Skeletal muscle cell (primary cell): ENCODE results near the gene NAV2.
"Not testable (repeated sequence)": the region's sequence is repeated elsewhere in the genome, so short reads cannot be mapped to it uniquely, and the experiment has no call there.

Experiments
- DNase-seq: peaks from one replicate; pipeline ENCODE4 v3.0.0-alpha.2; 2010; ENCODE audit warnings: low read depth
- H3K4me3 ChIP-seq: 2 replicates; pipeline ENCODE4 v1.5.1; 2011; ENCODE audit warnings: low read depth, mild to moderate bottlenecking, control low read depth, low read length, moderate library complexity

Gene NAV2

DNA sequence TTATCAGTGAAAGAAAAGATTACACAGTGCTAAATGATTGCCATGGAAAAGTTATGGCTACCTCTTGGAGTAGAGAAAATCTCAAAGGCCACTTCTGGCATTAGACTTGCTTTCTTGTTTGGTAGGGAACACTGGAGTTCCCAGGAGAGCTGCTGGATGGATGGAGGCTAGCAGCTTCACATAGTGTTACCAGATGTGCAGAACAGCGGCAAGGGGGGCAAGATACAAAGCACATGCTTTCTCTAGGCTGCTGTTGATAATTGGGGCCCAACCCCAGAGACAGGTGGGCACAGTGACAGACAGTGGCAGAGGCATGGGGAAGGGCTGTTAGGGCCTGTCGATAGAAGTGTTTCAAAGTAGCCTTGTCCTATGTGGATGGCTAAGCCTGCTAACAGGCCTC, 352.8 kb downstream of the NAV2 start:
- H3K4me3 ChIP-seq = no peak overlapping the region
- DNase-seq = no peak

DNA sequence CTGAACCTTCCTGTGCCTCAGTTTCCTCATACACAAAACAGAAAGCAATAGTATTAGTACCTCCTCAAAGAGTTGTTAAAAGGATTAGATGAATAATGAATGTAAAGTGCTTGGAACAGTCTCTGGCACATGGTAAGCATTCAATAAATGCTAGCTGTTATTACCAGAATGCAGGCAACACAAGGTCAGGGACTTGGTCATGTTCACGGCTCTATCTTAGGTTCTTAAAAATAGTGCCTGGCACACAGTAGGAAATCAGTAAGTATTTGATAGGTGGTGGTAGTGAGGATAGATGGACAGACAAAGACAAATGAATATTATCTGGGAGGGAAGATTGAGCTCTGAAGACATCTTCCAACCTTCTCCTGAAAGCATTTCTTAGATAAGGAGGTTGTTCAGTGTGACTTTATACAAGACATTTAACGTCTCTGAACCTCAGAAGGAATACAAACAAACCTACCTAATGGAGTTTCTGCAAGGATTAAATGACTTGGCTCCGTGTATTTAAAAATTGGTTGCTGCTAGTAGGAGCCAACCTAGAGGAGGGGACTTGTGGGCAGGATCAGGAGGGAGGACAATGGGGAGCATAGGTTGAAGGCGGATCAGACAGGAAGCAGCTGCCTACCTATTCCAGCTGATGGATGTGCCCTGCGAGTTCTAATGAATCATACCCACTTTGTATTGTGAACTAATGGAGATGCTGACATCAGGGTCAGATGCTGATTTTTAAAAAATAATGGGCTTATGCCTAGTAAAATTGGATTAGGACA, 353.6 kb downstream of the NAV2 start:
- DNase-seq = no peak
- no peak overlapping the region for H3K4me3 ChIP-seq

DNA sequence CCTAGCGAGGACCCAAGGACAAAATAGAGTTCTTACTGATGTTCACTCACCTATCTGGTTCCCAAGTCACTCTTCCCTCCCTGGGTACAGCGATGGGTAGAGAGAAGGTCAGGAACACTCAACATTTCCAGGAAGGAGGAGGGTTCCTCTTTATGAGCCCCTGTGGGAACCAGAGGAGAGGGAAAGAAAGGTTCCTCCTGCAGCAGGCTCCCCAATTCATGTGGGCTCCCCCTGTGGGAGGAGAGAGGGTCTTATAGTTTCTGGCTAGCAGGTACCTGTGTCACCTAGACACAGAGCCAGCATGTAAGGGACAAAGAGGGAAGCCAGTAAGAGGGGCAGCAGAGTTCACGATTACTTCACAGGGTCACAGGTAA, 354.1 kb downstream of the NAV2 start:
- no peak overlapping the region for H3K4me3 ChIP-seq
- no peak for DNase-seq

DNA sequence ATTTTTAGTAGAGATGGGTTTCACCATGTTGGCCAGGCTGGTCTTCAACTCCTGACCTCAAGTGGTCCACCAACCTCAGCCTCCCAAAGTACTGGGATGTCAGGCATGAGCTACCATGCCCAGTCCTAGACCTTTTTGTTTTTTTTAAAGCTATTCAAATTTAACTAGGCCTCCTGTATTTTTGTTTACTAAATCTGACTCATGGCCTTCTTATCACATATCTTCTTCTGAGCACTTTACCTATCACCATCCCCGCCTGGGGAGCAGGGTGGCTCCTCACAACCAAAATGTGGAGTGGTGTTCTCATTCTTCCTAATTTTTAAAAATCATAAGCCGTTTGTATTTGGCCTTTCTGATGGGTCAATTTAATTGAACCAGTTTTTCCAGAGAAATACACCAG, 355.0 kb downstream of the NAV2 start:
- DNase-seq = no peak

DNA sequence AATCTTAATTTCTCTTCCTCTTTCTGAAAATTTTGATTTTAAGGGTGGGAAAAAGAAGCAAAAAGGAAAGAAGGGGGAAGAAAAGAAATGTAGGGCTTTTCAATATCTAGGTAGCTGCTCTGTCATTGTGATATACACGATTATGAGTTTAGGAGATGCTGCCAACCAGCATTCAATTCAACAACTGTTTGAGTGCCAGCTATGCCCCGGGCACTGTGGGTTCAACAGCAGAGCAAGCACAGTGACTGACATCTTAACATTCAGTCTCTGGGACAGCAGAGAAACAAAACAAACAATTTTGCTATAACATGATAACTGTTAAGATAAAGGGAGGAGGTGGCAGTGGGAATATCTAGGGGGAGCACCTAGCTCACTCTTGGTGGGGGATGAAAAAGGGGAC, 356.1 kb downstream of the NAV2 start:
- no peak overlapping the region for H3K4me3 ChIP-seq
- no peak for DNase-seq

More for the DNA sequence above, 355.0 kb downstream of the NAV2 start:
- no peak overlapping the region for H3K4me3 ChIP-seq

DNA sequence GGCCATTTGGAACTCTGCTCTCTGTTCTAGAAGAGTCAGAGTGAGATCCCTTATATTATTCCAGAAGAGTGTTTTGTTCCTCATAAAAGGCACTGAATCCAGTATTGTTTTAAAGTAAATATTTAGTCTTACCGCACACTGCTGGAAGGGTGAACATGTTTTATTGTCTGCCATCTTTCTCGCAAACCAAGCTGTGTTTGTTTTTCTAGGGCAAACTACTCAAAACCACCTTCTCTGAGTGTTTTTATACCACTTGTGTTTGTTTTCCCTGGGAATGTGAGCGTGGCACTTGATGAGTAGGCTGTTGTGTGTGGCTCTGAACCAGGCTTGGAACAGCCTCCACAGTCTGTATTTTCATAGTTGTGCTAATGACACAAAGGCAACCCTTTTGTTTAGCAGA, 357.8 kb downstream of the NAV2 start:
- DNase-seq = no peak
- no peak overlapping the region for H3K4me3 ChIP-seq

DNA sequence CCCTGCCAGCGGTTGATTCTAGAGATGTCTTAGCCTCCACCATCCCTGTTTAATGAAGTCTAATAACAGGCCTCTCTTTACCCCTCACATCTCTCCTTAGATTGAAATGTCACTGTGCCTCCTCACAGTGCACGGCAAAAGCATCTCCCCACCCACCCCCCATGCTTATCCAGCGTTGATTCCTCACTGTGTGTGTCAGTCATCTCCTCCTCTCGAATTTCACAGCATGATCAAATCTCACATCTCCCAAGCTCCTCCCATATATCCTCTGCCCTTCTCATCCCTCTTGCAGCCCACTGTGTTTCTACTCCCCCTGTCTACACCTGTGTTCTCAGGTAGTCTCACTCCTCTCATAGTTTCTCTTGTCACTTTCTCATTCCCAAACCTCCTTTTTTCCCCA, 363.0 kb downstream of the NAV2 start:
- DNase-seq = no peak
- H3K4me3 ChIP-seq = no peak overlapping the region

DNA sequence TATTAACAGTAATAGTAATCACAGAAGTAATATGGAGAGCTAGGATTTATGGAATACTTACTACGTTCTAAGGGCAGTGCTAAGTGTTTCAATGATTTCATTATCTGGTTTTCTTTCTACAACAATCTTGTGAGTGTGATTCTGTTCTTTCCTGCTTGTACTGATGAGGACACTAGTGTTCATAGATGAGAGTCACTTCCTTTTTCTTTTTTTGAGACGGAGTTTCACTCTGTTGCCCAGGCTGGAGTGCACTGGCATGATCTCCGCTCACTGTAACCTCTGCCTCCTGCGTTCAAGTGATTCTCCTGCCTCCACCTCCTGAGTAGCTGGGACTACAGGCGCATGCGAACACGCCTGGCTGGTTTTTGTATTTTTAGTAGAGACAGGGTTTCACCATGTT, 366.2 kb downstream of the NAV2 start:
- DNase-seq = no peak
- no peak overlapping the region for H3K4me3 ChIP-seq

DNA sequence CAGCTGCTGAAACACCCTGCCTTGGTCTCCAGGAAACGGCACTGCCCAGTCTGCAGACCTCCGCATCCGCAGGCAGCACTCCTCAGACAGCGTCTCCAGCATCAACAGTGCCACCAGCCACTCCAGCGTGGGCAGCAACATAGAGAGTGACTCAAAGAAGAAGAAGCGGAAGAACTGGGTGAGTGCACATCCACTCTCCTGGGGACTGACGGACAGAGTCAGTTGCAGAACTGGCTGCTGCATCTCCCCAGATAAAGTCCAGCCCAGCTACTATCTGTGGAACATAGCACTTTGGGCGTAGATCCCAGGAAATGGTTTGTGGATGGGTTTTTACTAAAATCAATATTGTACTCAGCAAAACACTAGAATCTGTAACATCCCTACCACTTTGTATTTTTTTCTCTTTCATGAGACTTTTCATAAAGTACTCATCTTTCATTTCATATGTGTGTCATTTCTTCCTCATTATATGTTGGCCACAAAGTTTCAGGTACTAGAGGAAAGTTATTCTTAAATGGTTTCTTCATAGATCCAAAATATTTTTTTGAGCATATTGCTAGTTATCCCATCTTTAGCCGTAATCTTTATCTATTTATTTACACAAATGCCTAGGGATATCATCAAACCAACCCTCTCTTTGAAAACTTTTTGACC, 367.5 kb downstream of the NAV2 start:
- DNase-seq = no peak
- H3K4me3 ChIP-seq = no peak overlapping the region

DNA sequence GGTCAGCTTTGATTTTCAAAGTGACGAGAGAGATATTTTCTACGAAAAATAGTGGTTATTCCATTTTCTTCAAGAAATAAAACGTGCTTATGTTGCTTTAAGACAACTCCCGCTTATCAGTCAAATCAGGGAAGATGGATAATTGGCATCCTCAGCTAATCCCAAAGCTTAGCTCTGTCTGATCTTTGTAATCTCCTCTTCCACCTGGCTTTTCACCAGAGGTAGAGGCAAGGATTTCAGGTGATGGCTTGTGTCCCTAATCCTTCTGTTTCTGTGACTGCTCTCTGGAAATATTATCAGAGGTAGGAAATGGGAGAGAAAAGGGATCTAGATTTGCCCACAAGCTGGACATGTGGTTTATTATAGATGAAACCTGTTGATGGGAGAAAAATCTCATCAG, 368.7 kb downstream of the NAV2 start:
- no peak overlapping the region for H3K4me3 ChIP-seq
- DNase-seq = no peak

DNA sequence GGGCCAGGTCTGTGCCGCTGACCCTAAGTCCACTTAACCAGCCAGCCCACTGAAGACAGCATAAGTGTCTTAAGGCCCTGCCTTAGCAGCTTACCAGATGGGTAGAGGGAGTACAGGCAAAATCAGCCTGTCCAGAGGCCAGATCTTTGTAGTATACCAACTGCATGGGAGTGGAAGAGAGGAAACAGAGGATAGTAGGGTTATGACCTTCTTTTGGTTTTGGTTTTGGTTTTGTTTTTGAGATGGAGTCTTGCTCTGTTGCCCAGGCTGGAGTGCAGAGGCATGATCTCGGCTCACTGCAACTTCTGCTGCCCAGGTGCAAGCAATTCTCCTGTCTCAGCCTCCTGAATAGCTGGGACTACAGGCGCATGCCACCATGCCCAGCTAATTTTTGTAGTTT, 371.2 kb downstream of the NAV2 start:
- not testable (repeated sequence) for DNase-seq

DNA sequence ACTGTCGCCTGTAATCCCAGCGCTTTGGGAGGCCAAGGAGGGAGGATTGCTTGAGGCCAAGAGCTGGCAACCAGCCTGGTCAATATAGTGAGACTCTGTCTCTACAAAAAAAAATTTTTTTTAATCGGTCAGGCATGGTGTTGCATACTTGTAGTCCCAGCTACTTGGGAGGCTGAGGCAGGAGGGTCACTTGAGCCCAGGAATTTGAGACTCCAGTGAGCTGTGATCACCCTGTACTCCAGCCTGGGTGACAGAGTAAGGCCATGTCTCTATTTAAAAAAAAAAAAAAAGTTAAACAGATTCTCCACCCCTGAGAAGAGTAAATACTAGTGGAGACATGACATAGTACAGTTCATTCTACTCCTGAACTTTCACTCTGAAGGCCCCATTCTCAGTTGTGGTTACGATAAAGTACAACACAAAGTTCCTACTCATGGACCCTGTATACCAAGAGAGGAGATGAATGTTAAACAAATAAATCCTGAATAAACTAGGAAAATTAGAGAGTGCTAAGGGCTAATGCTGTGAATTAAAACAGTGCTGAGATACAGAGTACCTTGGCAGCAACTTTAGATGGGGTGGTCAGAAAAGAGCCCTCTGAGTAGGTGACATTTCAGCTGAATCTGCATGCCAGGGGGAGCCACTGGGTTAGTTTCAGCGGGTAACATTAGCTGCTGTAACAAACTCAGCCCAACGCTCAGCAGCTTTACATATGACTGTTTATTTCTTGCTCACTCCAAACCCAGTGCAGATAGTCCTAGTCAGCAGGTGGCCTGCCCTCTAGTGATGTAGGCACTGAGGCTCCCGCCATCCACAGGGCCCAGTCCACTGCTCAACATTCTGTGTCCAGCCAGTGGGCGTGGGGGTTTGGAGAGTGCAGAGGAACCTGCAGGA, 372.5 kb downstream of the NAV2 start:
- no peak for DNase-seq
- H3K4me3 ChIP-seq = no peak overlapping the region

More for the DNA sequence above, 371.2 kb downstream of the NAV2 start:
- H3K4me3 ChIP-seq = not testable (repeated sequence)

DNA sequence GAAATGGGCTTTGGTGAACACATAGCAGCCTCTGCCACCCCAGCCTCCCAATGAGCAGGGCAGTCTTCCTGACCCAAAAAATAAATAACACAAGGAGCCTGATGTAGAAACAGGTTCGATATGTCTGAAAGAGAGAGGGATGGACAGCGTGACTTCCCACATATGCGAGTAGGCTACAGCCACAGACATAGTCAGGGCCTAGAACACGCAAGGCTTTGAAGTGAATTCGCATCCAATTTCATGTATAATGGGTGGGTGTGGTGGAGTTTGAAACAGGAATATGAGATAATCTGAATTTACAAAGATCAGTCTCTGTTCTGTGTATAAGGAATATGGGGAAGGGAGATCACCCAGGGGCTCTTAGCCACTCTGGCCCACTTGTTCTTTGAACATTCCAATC, 373.3 kb downstream of the NAV2 start:
- no peak for DNase-seq
- no peak overlapping the region for H3K4me3 ChIP-seq

DNA sequence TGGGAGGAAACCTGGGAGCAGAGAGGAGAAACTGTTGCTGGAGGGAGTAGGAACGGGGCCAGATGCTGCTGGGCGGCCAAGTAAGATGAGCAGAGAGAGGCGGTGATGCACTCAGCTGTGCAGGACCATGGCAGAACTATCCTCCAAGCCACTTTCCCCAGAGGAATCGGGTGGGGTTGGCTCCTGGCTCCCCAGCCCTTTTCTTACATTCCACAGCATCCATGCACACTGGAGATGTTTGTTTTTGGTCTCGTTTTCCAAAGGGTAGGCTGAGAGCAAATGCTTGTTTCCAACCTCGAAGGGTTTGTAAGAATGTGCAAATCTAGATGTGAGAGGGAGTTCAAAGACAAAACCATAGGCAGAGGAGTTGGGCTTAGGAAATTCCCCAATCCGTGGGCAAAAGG, 374.5 kb downstream of the NAV2 start:
- no peak for DNase-seq
- H3K4me3 ChIP-seq = no peak overlapping the region

DNA sequence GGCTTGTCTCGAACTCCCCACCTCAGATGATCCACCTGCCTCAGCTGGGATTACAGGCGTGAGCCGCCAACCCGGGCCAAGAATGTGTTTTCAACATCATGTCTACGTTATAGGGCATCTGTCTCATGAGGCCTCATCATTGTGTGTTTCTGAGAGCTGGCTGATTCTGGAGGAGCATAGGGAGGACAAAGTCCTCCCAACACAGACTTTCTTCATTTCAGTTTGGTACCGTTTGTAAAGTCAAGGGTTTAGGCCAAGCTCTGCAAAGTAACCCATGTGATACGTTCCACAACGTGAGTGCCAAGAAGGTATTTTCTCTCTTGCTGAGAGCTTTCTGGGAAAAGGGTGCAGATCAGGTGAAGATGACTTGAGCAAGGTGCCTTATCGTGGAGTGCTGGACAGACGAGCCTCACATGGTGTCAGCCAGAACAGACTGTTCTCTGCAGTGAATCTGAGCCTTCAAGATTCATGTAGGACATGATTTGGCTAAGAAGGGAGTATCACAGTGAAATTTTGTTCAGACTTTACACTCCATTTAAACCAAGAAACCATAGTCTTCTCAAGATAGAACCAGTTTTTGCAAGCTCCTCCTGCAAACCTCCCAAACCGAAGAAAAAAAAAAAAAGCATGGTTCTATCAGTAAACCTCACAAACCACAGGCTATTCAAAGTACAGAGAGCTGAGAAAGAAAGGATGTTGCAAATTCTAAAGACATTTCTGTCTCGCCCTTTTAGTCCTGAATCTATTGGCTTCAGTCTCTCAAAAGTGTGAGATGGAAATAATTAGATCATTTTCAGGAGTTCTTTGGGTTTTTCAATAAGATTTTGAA, 376.0 kb downstream of the NAV2 start:
- DNase-seq = no peak
- H3K4me3 ChIP-seq = no peak overlapping the region

DNA sequence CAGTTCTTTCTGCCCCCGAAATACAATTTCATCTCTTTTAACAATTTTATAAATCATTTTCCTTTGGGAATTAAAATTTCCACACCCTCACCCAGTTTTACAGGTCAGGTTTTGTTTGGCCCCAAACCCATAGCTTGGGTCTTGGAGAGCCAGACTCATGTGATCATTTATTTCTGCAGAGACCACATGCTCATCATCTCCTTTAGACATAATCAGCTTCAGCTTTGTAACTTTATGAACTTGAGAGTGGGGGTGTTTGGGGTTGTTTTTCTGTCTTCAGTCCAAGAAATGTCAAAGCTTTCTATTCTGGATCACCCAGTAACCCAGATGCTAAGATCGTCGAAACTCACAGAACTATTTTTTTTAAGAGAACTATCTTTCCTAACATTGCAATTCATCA, 376.7 kb downstream of the NAV2 start:
- H3K4me3 ChIP-seq = no peak overlapping the region
- no peak for DNase-seq

DNA sequence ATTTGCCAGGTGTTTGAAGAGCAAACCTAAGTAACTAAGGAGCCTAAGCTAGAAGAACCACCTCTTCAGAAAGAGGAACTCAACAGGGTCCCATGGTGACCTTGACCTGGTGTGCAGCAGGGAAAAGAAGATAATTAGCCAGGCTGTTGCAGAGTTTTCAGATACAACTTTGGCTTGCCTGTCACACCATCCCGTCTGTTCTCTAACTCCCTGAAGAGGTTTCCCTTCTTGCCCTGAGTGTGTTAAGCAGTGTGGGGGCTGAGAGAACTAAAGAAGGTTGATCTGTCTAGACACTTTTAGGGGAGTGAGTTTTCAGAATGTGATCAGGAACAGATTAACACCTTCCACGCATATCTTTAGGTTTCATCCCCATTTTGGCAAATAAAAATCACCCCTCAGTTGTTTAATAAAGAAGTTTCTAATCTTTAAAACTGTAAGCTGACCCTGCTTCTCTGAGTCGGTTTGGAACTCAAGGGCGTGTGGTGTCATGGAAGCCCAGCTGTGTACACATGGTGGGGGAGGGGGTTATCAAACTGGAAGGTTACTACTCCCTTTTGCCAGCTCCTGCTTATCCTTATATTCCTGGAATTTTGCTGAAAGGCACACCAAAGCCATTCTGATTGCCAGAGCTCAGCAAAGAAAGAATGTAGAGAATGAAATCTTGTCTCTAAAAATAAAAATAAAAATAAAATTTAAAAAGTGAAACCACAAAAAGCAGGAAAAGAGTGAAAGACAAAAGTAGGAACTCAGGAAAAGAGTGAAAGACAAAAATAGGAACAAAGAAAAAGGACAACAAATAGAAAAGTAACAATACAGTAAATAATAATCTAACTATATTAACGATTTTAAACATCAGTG, 377.4 kb downstream of the NAV2 start:
- no peak for DNase-seq
- no peak overlapping the region for H3K4me3 ChIP-seq

DNA sequence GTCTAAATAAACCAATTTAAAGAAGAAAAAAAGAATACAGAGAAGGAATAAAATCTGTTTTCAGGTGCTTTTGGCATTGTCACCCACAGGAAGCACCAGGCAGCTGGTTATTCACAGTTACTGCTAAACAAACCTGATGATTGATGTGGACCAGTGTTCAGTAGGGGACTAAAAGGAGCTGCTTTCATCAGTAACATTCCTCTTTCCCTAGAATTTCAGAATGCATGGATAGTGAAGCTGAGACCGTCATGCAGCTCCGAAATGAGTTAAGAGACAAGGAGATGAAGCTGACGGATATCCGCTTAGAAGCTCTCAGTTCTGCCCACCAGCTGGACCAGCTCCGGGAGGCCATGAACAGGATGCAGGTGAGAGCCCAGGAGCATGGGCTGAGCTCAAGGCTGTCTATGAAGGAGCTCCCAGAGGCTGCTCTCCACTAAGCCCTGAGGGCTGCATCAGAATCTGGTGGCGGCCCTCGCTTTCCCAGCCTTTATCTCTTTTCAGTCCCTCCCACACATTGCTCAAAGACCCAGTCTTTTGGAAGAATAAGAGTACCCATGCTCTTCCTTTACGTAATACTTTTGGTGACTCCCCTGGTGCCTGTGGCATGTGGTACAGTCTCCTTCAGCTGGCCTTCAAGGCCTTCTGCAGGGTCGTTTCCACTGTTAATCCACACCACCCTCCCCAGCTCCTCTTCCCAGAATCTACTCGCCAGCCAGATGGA, 378.2 kb downstream of the NAV2 start:
- no peak for DNase-seq
- no peak overlapping the region for H3K4me3 ChIP-seq
